Cardiac fibroblast (primary cell): ENCODE measurements around the gene EYS.

Source experiments
- DNase-seq, 2 donors: peaks; one replicate each; pipeline versions ENCODE4 v3.0.0 to v3.0.0-alpha.2; 2010; ENCODE audit warnings: low read depth in 2 of 2
- H3K4me3 ChIP-seq, 2 donors: replicated peaks in 1 of 2; 1 replicate in 1 of 2; 2 replicates in 1 of 2; pipeline ENCODE4 v1.5.1; 2011; ENCODE audit warnings: low read depth in 2 of 2, low read length in 2 of 2, mild to moderate bottlenecking in 2 of 2, moderate library complexity in 1 of 2
- TF ChIP-seq, protein P1 (sequence below): IDR thresholded peaks from one replicate; pipeline ENCODE4 v1.5.1; 2011; ENCODE audit warnings: low read depth, mild to moderate bottlenecking, low read length, inconsistent platforms

The EYS gene

DNA sequence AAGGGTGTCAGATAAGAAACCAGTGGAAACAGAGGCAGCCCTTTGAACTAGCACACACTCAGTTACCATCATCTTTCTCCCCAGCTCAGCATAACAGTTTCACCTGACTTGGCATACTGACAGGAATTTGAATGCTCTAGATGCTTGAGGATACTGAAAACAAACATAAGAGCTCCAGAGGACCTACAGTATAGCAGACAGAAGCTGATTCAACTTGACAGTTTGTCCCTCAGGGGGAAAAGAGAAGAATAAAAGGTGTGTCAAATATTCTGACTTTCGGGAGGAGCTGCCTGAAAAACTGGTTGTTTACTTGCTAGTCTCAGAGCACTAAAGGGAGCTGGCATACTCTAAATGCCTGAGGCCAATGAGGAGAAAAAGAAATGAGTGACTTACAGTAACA is 35.1 kb downstream of the EYS start:
- TF ChIP-seq, protein P1, sequence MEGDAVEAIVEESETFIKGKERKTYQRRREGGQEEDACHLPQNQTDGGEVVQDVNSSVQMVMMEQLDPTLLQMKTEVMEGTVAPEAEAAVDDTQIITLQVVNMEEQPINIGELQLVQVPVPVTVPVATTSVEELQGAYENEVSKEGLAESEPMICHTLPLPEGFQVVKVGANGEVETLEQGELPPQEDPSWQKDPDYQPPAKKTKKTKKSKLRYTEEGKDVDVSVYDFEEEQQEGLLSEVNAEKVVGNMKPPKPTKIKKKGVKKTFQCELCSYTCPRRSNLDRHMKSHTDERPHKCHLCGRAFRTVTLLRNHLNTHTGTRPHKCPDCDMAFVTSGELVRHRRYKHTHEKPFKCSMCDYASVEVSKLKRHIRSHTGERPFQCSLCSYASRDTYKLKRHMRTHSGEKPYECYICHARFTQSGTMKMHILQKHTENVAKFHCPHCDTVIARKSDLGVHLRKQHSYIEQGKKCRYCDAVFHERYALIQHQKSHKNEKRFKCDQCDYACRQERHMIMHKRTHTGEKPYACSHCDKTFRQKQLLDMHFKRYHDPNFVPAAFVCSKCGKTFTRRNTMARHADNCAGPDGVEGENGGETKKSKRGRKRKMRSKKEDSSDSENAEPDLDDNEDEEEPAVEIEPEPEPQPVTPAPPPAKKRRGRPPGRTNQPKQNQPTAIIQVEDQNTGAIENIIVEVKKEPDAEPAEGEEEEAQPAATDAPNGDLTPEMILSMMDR = no peak
- DNase-seq = no peak
- H3K4me3 ChIP-seq = no peak overlapping the region

DNA sequence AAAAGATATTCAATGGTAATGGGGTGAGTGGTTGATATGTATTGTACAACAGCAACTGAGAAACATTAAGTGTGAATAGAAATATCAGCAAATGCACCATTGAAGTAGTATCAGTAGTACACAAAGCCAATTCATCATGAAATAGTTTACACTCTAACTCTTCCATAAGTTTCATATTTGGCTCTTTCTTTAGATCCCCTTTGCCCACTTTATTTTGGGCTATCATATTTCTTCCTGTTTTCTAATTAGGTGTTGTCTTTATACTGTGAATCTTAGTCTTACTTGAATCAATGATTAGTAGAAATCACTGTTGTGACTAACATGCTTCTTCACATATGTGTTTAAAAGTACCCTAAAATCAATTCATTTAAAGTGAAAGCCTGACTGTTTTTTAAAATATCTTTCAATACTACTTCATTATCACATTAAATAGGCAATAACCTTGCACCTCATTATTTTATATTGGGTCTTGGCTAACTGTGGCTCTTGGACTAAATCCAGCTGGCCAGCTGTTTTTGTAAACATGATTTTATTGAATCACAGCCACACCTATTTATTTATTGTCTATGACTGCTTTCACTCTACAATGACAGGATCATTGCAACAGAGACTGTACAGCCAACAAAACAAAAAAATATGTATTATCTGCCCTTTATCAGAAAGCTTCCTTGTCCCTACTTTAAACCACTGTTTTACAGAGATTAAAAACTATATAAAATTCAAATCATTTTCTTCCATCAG is 38.9 kb downstream of the EYS start:
- H3K4me3 ChIP-seq = no peak overlapping the region
- TF ChIP-seq, protein P1 = no peak
- no peak for DNase-seq

DNA sequence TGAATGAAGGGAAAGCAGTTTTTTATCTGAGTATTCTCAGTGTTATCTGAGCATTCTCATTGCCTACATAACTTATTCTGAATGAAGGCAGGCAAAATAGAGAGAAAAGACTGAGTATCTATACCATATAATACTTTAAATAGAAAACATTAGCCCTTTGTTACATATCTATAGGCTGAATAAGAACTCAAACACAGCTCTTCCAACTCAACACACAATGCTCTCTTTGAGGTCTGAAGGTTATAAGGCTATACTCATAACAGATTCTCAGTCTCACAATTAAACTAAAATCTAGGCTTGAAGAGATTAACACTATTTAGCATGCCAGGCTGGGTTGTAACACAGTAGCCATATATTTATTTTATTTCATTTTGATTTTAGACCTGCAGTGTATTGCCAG is 56.9 kb downstream of the EYS start:
- TF ChIP-seq, protein P1 = no peak
- H3K4me3 ChIP-seq = no peak overlapping the region

DNA sequence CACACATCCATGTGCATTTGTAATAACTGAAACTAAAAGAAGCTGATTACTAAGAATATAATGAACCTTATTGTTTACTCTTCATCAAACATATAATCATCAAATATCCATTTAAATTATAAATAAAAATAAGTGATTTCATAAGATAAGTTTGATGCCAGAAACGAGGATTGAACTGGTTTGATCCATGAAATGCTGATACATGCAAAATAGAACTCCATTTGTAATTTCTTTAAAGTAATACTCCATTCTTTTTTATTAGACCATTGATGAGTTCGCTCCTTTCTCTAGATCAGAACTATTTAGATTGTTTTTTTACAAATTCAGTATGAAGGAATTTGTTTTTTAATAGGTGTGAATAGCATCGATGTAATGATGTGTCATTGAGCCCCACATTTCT is 57.6 kb downstream of the EYS start:
- H3K4me3 ChIP-seq = no peak overlapping the region
- no peak for DNase-seq
- TF ChIP-seq, protein P1 = no peak

More for the DNA sequence above, 56.9 kb downstream of the EYS start:
- no peak for DNase-seq

DNA sequence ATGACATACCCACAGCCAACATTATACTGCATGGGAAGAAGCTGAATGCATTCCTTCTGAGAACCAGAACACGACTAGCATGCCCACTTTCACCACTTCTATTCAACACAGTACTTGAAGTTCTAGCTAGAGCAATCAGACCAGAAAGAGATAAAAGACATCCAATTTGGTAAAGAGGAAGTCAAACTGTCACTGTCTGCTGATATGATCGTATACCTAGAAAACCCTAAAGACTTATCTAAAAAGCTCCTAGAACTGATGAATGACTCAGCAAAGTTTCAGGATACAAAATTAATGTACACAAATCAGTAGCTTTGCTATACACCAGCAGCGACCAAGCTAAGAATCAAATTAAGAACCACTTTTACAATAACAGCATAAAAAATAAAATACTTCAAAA is 60.5 kb downstream of the EYS start:
- TF ChIP-seq, protein P1 = no peak
- no peak for DNase-seq
- H3K4me3 ChIP-seq = no peak overlapping the region

DNA sequence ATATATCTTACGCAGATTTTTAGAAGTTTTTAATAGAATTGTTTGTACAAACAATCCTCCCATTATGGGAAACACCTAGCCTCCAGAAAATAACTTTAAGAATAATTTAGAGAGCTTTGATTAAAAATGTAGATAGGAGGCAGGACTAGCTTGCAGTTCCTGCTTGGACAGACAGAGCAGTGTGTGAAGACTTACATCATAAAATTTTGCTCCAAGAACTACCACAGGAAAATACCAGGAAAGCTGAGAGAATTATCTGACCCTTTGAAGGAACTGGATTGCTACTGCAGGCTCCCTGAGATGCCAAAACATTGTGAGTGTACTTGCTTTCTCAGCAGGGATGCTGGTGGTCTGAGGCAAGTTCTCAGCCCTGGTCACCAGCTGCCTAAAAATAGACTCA is 64.2 kb downstream of the EYS start:
- no peak for DNase-seq
- TF ChIP-seq, protein P1 = no peak
- H3K4me3 ChIP-seq = no peak overlapping the region
